Measurements from ENCODE around the gene PFKFB4. TPM values are rescaled to one million over a fixed set of nuclear protein-coding genes. Genes with fewer than 3 reads are reported as not detected.

Gene PFKFB4
- total and polyA plus RNA-seq, 2 experiments from 2014 or later, result 9.5 to 14.1 TPM

GRCh38 chr3:48548729-48549705 is 7.6 kb downstream of the PFKFB4 start:
- WGBS (ENCODE audit: low lambda C conversion rate, missing lambda C conversion rate), result 71% methylated on average over 10 of the region's 10 CpGs
- Histone ChIP-seq H3K4me3 (no peak overlapping the region), H4K20me1 (ENCODE audit: insufficient read depth, poor library complexity, severe bottlenecking) (no peaks in the 10 kb centered on the region), H3K79me2 (no peaks in the 10 kb centered on the region), H3K27me3 (no peaks in the 10 kb centered on the region), H2AFZ (no peak overlapping the region), H3K27ac (no peak overlapping the region), H3K36me3 (replicated peaks; ENCODE audit: insufficient read depth, low read depth) (no peaks in the 10 kb centered on the region), H3K9me2 (replicated peaks; ENCODE audit: insufficient read depth) (no peaks in the 10 kb centered on the region), H3K4me2 (no peak overlapping the region), H3K9me3 (ENCODE audit: low read depth) (no peaks in the 10 kb centered on the region), H3K4me1 (ENCODE audit: insufficient read depth) (peaks cover 6% of the 10 kb centered on the region)
- peak; percentile 86 for DNase-seq (ENCODE audit: low spot score)
- TF ChIP-seq, protein P1, sequence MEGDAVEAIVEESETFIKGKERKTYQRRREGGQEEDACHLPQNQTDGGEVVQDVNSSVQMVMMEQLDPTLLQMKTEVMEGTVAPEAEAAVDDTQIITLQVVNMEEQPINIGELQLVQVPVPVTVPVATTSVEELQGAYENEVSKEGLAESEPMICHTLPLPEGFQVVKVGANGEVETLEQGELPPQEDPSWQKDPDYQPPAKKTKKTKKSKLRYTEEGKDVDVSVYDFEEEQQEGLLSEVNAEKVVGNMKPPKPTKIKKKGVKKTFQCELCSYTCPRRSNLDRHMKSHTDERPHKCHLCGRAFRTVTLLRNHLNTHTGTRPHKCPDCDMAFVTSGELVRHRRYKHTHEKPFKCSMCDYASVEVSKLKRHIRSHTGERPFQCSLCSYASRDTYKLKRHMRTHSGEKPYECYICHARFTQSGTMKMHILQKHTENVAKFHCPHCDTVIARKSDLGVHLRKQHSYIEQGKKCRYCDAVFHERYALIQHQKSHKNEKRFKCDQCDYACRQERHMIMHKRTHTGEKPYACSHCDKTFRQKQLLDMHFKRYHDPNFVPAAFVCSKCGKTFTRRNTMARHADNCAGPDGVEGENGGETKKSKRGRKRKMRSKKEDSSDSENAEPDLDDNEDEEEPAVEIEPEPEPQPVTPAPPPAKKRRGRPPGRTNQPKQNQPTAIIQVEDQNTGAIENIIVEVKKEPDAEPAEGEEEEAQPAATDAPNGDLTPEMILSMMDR (IDR thresholded peaks at IDR 0.05; ENCODE audit: poor library complexity), result peak; percentile 81
- no peak for TF ChIP-seq EZH2phosphoT487 (IDR thresholded peaks at IDR 0.05; ENCODE audit: low read depth, severe bottlenecking, unreplicated experiment)

- H3K9me3 ChIP-seq (ENCODE audit: low read depth), result no peaks in the 10 kb centered on the region
- no peaks in the 10 kb centered on the region for H3K27me3 ChIP-seq
- H2AFZ ChIP-seq, result no peak overlapping the region
- WGBS (ENCODE audit: low lambda C conversion rate, missing lambda C conversion rate), result 87% methylated on average over 5 of the region's 5 CpGs
- no peaks in the 10 kb centered on the region for H3K79me2 ChIP-seq
- no peaks in the 10 kb centered on the region for H3K9me2 ChIP-seq (replicated peaks; ENCODE audit: insufficient read depth)
- peaks cover 6% of the 10 kb centered on the region for H3K4me1 ChIP-seq (ENCODE audit: insufficient read depth)
- TF ChIP-seq, protein P1 (IDR thresholded peaks at IDR 0.05; ENCODE audit: poor library complexity), result no peak
- no peak for TF ChIP-seq EZH2phosphoT487 (IDR thresholded peaks at IDR 0.05; ENCODE audit: low read depth, severe bottlenecking, unreplicated experiment)
- no peak for TF ChIP-seq EZH2 (IDR thresholded peaks at IDR 0.05; ENCODE audit: borderline replicate concordance)
- no peak overlapping the region for H3K4me2 ChIP-seq
- H3K27ac ChIP-seq, result no peak overlapping the region
- H4K20me1 ChIP-seq (ENCODE audit: insufficient read depth, poor library complexity, severe bottlenecking), result no peaks in the 10 kb centered on the region
- no peak for DNase-seq (ENCODE audit: low spot score)
- no peaks in the 10 kb centered on the region for H3K36me3 ChIP-seq (replicated peaks; ENCODE audit: insufficient read depth, low read depth)
- no peak overlapping the region for H3K4me3 ChIP-seq
Observed at GRCh38 chr3:48548126-48548525, 8.5 kb downstream of the PFKFB4 start.

DNA sequence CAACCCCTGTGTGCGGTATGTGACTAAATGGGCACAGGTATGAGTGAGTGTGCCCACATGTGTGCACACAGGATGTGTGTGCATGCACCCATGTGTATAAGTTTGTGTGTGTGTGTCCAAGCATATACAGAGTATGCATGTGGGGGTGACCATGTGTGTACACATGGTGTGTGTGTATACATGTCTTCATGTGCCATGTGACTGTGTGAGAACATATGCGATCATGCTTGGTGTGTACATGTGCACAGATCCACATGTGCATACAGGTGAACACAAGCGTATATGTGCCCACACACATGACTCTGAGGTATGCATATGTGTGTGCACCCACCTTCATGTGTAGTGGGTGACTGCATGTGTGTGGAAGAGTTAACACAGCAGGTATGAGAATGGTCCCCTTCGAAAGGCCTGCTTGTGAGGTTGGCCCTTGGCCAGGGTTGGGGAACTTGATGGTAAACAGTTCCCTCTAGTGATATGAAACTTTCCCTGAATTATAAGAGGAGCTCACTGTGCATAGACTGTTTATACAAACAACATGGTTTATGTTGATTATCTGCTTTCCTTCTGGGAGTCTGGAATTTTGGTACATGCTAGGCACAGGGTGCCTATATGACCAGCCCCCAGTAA is 10.3 kb downstream of the PFKFB4 start:
- 82% methylated on average over 4 of the region's 4 CpGs for WGBS (ENCODE audit: low lambda C conversion rate, missing lambda C conversion rate)
- DNase-seq (ENCODE audit: low spot score), result peak; percentile 13
- H3K27me3 ChIP-seq, result no peaks in the 10 kb centered on the region
- H3K36me3 ChIP-seq (replicated peaks; ENCODE audit: insufficient read depth, low read depth), result no peaks in the 10 kb centered on the region
- H3K4me3 ChIP-seq, result no peak overlapping the region
- H3K79me2 ChIP-seq, result no peaks in the 10 kb centered on the region
- no peaks in the 10 kb centered on the region for H4K20me1 ChIP-seq (ENCODE audit: insufficient read depth, poor library complexity, severe bottlenecking)
- H3K9me3 ChIP-seq (ENCODE audit: low read depth), result no peaks in the 10 kb centered on the region
- no peak overlapping the region for H3K27ac ChIP-seq
- H3K4me1 ChIP-seq (ENCODE audit: insufficient read depth), result no peaks in the 10 kb centered on the region
- H2AFZ ChIP-seq, result no peak overlapping the region
- H3K4me2 ChIP-seq, result no peak overlapping the region
- no peak for TF ChIP-seq EZH2 (IDR thresholded peaks at IDR 0.05; ENCODE audit: borderline replicate concordance)
- no peak for TF ChIP-seq EZH2phosphoT487 (IDR thresholded peaks at IDR 0.05; ENCODE audit: low read depth, severe bottlenecking, unreplicated experiment)
- TF ChIP-seq, protein P1 (IDR thresholded peaks at IDR 0.05; ENCODE audit: poor library complexity), result no peak
- no peaks in the 10 kb centered on the region for H3K9me2 ChIP-seq (replicated peaks; ENCODE audit: insufficient read depth)

Data from hepatocyte (in vitro differentiated cells).